Measurements from ENCODE around the gene NDUFB6.
"Not testable (repeated sequence)": the region's sequence is repeated elsewhere in the genome, so short reads cannot be mapped to it uniquely, and the experiment has no call there.

NDUFB6 gene

DNA sequence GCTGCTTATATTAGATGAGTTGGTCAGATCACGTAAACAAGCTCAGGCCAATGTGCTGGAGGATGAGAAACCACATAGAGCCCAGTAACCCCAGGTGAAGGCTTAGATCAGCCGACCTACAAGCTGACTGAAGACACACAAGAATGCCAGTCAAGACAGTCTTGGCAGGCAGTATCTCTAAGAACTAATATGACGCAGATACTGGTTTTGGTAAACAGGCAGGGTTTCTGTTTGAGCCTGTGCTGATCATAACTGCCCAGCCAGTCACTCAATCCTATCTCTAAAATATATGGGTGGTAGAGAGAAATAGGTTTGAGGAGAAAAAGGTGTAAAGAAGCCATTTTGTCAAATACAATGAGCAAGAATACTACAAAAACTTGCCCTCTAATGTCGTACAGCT, 39.1 kb downstream of the NDUFB6 start:
- H3K36me3 ChIP-seq (ENCODE audit: control insufficient read depth, insufficient read depth, low read length) = no peaks in the 10 kb centered on the region
- H3K4me1 ChIP-seq (ENCODE audit: control insufficient read depth, insufficient read depth, low read length) = no peaks in the 10 kb centered on the region
- H3K27me3 ChIP-seq (ENCODE audit: control insufficient read depth, insufficient read depth, low read length) = no peaks in the 10 kb centered on the region
- no peak overlapping the region for H3K4me3 ChIP-seq (ENCODE audit: low read depth, low read length)
- H3K9ac ChIP-seq (ENCODE audit: low read depth, low read length) = no peak overlapping the region
- no peaks in the 10 kb centered on the region for H3K9me3 ChIP-seq (ENCODE audit: control insufficient read depth, insufficient read depth, low read length)

- Histone ChIP-seq H3K4me1 (ENCODE audit: control insufficient read depth, insufficient read depth, low read length) (no peaks in the 10 kb centered on the region), H3K36me3 (ENCODE audit: control insufficient read depth, insufficient read depth, low read length) (no peaks in the 10 kb centered on the region), H3K9me3 (ENCODE audit: control insufficient read depth, insufficient read depth, low read length) (no peaks in the 10 kb centered on the region), H3K9ac (ENCODE audit: low read depth, low read length) (no peak overlapping the region), H3K4me3 (ENCODE audit: low read depth, low read length) (no peak overlapping the region), H3K27me3 (ENCODE audit: control insufficient read depth, insufficient read depth, low read length) (no peaks in the 10 kb centered on the region)
These were observed 39.6 kb downstream of the NDUFB6 start for GRCh38 chr9:32533336-32533735.

DNA sequence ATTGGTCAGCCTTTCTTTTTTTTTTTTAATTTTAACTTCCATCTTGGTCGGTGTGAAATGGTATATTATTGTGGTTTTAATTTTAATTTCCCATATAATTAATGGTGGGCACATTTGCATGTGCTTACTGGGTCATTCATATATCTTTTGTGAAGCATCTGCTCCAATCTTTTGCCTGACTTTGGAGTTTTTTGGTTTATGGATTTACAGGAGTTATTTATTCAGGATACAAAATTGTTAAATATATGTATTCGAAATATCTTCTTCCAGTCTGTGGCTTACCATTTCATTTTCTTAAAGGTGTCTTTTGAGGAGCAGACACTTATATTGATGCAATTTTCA, 46.3 kb downstream of the NDUFB6 start:
- Histone ChIP-seq H3K4me1 (ENCODE audit: control insufficient read depth, insufficient read depth, low read length) (no peaks in the 10 kb centered on the region), H3K9ac (ENCODE audit: low read depth, low read length) (no peak overlapping the region)

DNA sequence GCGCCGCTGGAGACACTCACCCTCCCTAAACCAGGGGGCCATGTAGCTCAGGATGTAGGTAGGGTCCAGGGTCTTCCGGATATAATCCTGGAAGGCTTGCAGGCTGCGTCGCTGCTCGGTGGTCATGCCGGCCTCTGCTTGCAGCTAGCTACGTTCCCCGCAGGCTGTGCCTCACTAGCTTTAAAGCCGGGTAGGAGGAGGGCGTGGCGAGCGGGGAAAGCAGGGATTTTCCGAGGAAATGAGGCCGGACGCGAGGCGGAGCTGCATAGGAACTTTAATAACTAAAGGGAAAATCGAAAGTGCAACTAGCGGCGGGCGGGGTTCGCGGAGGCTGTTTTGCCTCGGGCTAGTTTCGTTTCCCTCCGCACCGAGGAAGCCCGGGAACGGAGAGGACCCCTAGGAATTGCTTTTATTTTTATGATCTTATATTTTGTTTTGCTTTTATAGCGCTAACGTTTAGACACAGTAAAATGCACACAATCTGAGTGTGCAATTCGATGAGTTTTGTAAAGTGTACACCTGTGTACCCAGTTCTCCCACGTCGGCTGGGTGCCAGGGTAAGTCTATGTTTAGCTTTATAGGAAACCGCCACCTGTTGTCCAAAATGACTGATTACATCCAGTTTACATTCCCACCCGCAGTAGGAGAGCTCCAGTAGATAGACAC, 46.8 kb downstream of the NDUFB6 start, which contains the start of gene RIGI:
RIGI (minus strand) TSS at position 156 of the 666 bp plus-strand sequence; CDS start at position 126, 30 bp downstream.
- H3K36me3 ChIP-seq (ENCODE audit: control insufficient read depth, insufficient read depth, low read length) = no peaks in the 10 kb centered on the region
- no peaks in the 10 kb centered on the region for H3K4me1 ChIP-seq (ENCODE audit: control insufficient read depth, insufficient read depth, low read length)
- H3K27me3 ChIP-seq (ENCODE audit: control insufficient read depth, insufficient read depth, low read length) = no peaks in the 10 kb centered on the region
- peak within 1 kb of the TSS; percentile 71 for H3K9ac ChIP-seq (ENCODE audit: low read depth, low read length)
- peak within 1 kb of the TSS; percentile 73 for H3K4me3 ChIP-seq (ENCODE audit: low read depth, low read length)
- no peaks in the 10 kb centered on the region for H3K9me3 ChIP-seq (ENCODE audit: control insufficient read depth, insufficient read depth, low read length)

More for the DNA sequence above, 46.3 kb downstream of the NDUFB6 start:
- H3K9me3 ChIP-seq (ENCODE audit: control insufficient read depth, insufficient read depth, low read length) = no peaks in the 10 kb centered on the region
- no peaks in the 10 kb centered on the region for H3K36me3 ChIP-seq (ENCODE audit: control insufficient read depth, insufficient read depth, low read length)
- no peaks in the 10 kb centered on the region for H3K27me3 ChIP-seq (ENCODE audit: control insufficient read depth, insufficient read depth, low read length)
- peak overlapping the region; percentile 73 for H3K4me3 ChIP-seq (ENCODE audit: low read depth, low read length)

GRCh38 chr9:32525709-32526030, 47.3 kb downstream of the NDUFB6 start:
- Histone ChIP-seq H3K9ac (ENCODE audit: low read depth, low read length) (peak overlapping the region; percentile 71), H3K4me3 (ENCODE audit: low read depth, low read length) (peak overlapping the region; percentile 73)

GRCh38 chr9:32524892-32525708, 47.9 kb downstream of the NDUFB6 start:
- peak overlapping the region; percentile 71 for H3K9ac ChIP-seq (ENCODE audit: low read depth, low read length)
- no peaks in the 10 kb centered on the region for H3K9me3 ChIP-seq (ENCODE audit: control insufficient read depth, insufficient read depth, low read length)
- no peaks in the 10 kb centered on the region for H3K36me3 ChIP-seq (ENCODE audit: control insufficient read depth, insufficient read depth, low read length)
- H3K4me1 ChIP-seq (ENCODE audit: control insufficient read depth, insufficient read depth, low read length) = no peaks in the 10 kb centered on the region
- H3K4me3 ChIP-seq (ENCODE audit: low read depth, low read length) = peak overlapping the region; percentile 73
- H3K27me3 ChIP-seq (ENCODE audit: control insufficient read depth, insufficient read depth, low read length) = no peaks in the 10 kb centered on the region

More at GRCh38 chr9:32525709-32526030, 47.3 kb downstream of the NDUFB6 start:
- H3K9me3 ChIP-seq (ENCODE audit: control insufficient read depth, insufficient read depth, low read length) = no peaks in the 10 kb centered on the region
- H3K36me3 ChIP-seq (ENCODE audit: control insufficient read depth, insufficient read depth, low read length) = no peaks in the 10 kb centered on the region
- H3K4me1 ChIP-seq (ENCODE audit: control insufficient read depth, insufficient read depth, low read length) = no peaks in the 10 kb centered on the region
- H3K27me3 ChIP-seq (ENCODE audit: control insufficient read depth, insufficient read depth, low read length) = no peaks in the 10 kb centered on the region

DNA sequence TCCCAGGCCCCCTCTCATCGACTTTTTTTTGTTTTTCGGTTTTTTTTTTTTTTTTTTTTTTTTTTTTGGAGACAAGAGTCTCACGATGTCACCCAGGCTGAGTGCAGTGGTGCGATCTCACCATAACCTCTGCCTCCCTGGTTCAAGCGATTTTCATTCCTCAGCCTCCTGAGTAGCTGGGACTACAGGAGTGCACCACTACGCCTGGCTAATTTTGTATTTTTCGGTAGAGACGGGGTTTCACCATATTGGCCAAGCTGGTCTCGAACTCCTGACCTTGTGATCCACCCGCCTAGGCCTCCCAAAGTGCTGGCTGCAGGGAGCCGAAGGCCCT, 48.4 kb downstream of the NDUFB6 start:
- H3K9ac ChIP-seq (ENCODE audit: low read depth, low read length); H3K9me3 ChIP-seq (ENCODE audit: control insufficient read depth, insufficient read depth, low read length); H3K27me3 ChIP-seq (ENCODE audit: control insufficient read depth, insufficient read depth, low read length); H3K36me3 ChIP-seq (ENCODE audit: control insufficient read depth, insufficient read depth, low read length); H3K4me1 ChIP-seq (ENCODE audit: control insufficient read depth, insufficient read depth, low read length): not testable (repeated sequence)
- peak overlapping the region; percentile 73 for H3K4me3 ChIP-seq (ENCODE audit: low read depth, low read length)

GRCh38 chr9:32523910-32524309, 49.0 kb downstream of the NDUFB6 start:
- Histone ChIP-seq H3K36me3 (ENCODE audit: control insufficient read depth, insufficient read depth, low read length) (no peaks in the 10 kb centered on the region), H3K4me3 (ENCODE audit: low read depth, low read length) (no peak overlapping the region), H3K9ac (ENCODE audit: low read depth, low read length) (no peak overlapping the region)

GRCh38 chr9:32518276-32518675, 54.7 kb downstream of the NDUFB6 start:
- Histone ChIP-seq H3K9me3 (ENCODE audit: control insufficient read depth, insufficient read depth, low read length) (no peaks in the 10 kb centered on the region), H3K27me3 (ENCODE audit: control insufficient read depth, insufficient read depth, low read length) (no peaks in the 10 kb centered on the region), H3K4me1 (ENCODE audit: control insufficient read depth, insufficient read depth, low read length) (no peaks in the 10 kb centered on the region), H3K9ac (ENCODE audit: low read depth, low read length) (no peak overlapping the region), H3K4me3 (ENCODE audit: low read depth, low read length) (no peak overlapping the region), H3K36me3 (ENCODE audit: control insufficient read depth, insufficient read depth, low read length) (no peaks in the 10 kb centered on the region)

More at GRCh38 chr9:32523910-32524309, 49.0 kb downstream of the NDUFB6 start:
- no peaks in the 10 kb centered on the region for H3K4me1 ChIP-seq (ENCODE audit: control insufficient read depth, insufficient read depth, low read length)
- H3K27me3 ChIP-seq (ENCODE audit: control insufficient read depth, insufficient read depth, low read length) = no peaks in the 10 kb centered on the region
- H3K9me3 ChIP-seq (ENCODE audit: control insufficient read depth, insufficient read depth, low read length) = no peaks in the 10 kb centered on the region

GRCh38 chr9:32516241-32516640, 56.7 kb downstream of the NDUFB6 start:
- Histone ChIP-seq H3K4me3 (ENCODE audit: low read depth, low read length) (no peak overlapping the region), H3K9me3 (ENCODE audit: control insufficient read depth, insufficient read depth, low read length) (no peaks in the 10 kb centered on the region), H3K36me3 (ENCODE audit: control insufficient read depth, insufficient read depth, low read length) (no peaks in the 10 kb centered on the region), H3K27me3 (ENCODE audit: control insufficient read depth, insufficient read depth, low read length) (no peaks in the 10 kb centered on the region), H3K9ac (ENCODE audit: low read depth, low read length) (no peak overlapping the region), H3K4me1 (ENCODE audit: control insufficient read depth, insufficient read depth, low read length) (no peaks in the 10 kb centered on the region)

DNA sequence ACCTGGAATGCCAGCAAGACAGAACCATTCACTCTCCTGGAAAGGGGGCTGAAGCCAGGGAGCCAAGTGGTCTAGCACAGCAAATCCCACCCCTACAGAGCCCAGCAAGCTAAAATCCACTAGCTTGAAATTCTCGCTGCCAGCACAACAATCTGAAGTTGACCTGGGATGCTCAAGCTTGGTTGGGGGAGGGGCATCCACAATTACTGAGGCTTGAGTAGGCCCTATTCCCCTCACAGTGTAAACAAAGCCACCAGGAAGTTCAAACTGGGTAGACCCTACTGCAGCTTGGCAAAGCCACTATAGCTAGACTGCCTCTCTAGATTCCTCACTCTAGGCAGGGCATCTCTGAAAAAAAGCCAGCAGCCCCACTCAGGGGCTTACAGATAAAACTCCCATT, 64.2 kb downstream of the NDUFB6 start:
- Histone ChIP-seq H3K9ac (ENCODE audit: low read depth, low read length) (no peak overlapping the region), H3K36me3 (ENCODE audit: control insufficient read depth, insufficient read depth, low read length) (no peaks in the 10 kb centered on the region), H3K4me1 (ENCODE audit: control insufficient read depth, insufficient read depth, low read length) (peaks cover 5% of the 10 kb centered on the region), H3K4me3 (ENCODE audit: low read depth, low read length) (no peak overlapping the region), H3K9me3 (ENCODE audit: control insufficient read depth, insufficient read depth, low read length) (no peaks in the 10 kb centered on the region), H3K27me3 (ENCODE audit: control insufficient read depth, insufficient read depth, low read length) (no peaks in the 10 kb centered on the region)

- no peak overlapping the region for H3K9ac ChIP-seq (ENCODE audit: low read depth, low read length)
- H3K27me3 ChIP-seq (ENCODE audit: control insufficient read depth, insufficient read depth, low read length) = no peaks in the 10 kb centered on the region
- H3K9me3 ChIP-seq (ENCODE audit: control insufficient read depth, insufficient read depth, low read length) = no peaks in the 10 kb centered on the region
- no peaks in the 10 kb centered on the region for H3K36me3 ChIP-seq (ENCODE audit: control insufficient read depth, insufficient read depth, low read length)
- H3K4me1 ChIP-seq (ENCODE audit: control insufficient read depth, insufficient read depth, low read length) = no peaks in the 10 kb centered on the region
- no peak overlapping the region for H3K4me3 ChIP-seq (ENCODE audit: low read depth, low read length)
These were observed 70.0 kb downstream of the NDUFB6 start for GRCh38 chr9:32503008-32503407.
